ENCODE data around the gene RNU1-3. TPM values are rescaled to one million over a fixed set of nuclear protein-coding genes. Genes with fewer than 3 reads are reported as not detected.
A peak's percentile ranks its signal among the peaks of the same experiment; 100 is the strongest.
"Not testable (repeated sequence)": the region's sequence is repeated elsewhere in the genome, so short reads cannot be mapped to it uniquely, and the experiment has no call there.

Gene RNU1-3
- total and polyA plus RNA-seq, 5 donors from 2014 or later: 23.7 to 3,278 TPM; not detected in 3

- H3K4me1 Mint-ChIP-seq; H3K27me3 ChIP-seq (ENCODE audit: control insufficient read depth, insufficient read depth, low read length); H3K9me3 ChIP-seq (ENCODE audit: control insufficient read depth in 2 of 2, low read length in 2 of 2); H3K4me1 ChIP-seq (ENCODE audit: control insufficient read depth, insufficient read depth, low read length, poor library complexity, severe bottlenecking); H3K36me3 ChIP-seq (ENCODE audit: control insufficient read depth, insufficient read depth, low read length); ATAC-seq (ENCODE audit: low read depth in 2 of 2); H3K36me3 Mint-ChIP-seq; H3K27ac ChIP-seq (ENCODE audit: insufficient read depth, low read length, poor library complexity, severe bottlenecking); H3K4me3 ChIP-seq (ENCODE audit: low read depth, low read length); H3K9me3 Mint-ChIP-seq; H3K27ac Mint-ChIP-seq; DNase-seq; H3K4me3 Mint-ChIP-seq: not testable (repeated sequence)
- H3K27me3 Mint-ChIP-seq: peaks cover 48% of the 10 kb centered on the region
Observed at GRCh38 chr1:16680366-16680765, 13.6 kb upstream of the RNU1-3 start.

- H3K27me3 Mint-ChIP-seq: peaks cover 44% of the 10 kb centered on the region
- H3K27ac ChIP-seq (ENCODE audit: insufficient read depth, low read length, poor library complexity, severe bottlenecking): no peak overlapping the region
- ATAC-seq (ENCODE audit: low read depth in 2 of 2): no peak
- H3K4me1 ChIP-seq (ENCODE audit: control insufficient read depth, insufficient read depth, low read length, poor library complexity, severe bottlenecking): no peaks in the 10 kb centered on the region
- no peaks in the 10 kb centered on the region for H3K36me3 ChIP-seq (ENCODE audit: control insufficient read depth, insufficient read depth, low read length)
- H3K9me3 Mint-ChIP-seq: no peaks in the 10 kb centered on the region
- H3K27me3 ChIP-seq (ENCODE audit: control insufficient read depth, insufficient read depth, low read length): no peaks in the 10 kb centered on the region
- no peak overlapping the region for H3K4me3 ChIP-seq (ENCODE audit: low read depth, low read length)
- DNase-seq: peak in 1 of 3 donors; percentile 16
- H3K36me3 Mint-ChIP-seq: no peaks in the 10 kb centered on the region
- peak overlapping the region in 1 of 4 donors; percentile 26 for H3K4me3 Mint-ChIP-seq
- peaks cover 0 to 7% (median 2%) of the 10 kb centered on the region in 4 donors for H3K4me1 Mint-ChIP-seq
- no peaks in the 10 kb centered on the region for H3K9me3 ChIP-seq (ENCODE audit: control insufficient read depth in 2 of 2, low read length in 2 of 2)
- H3K27ac Mint-ChIP-seq: peak overlapping the region in 1 of 3 donors; percentile 80
Observed at GRCh38 chr1:16677552-16678431, 11.0 kb upstream of the RNU1-3 start.

- H3K4me3 ChIP-seq (ENCODE audit: low read depth, low read length); H3K27me3 ChIP-seq (ENCODE audit: control insufficient read depth, insufficient read depth, low read length); H3K4me3 Mint-ChIP-seq; H3K36me3 ChIP-seq (ENCODE audit: control insufficient read depth, insufficient read depth, low read length); H3K4me1 ChIP-seq (ENCODE audit: control insufficient read depth, insufficient read depth, low read length, poor library complexity, severe bottlenecking); H3K4me1 Mint-ChIP-seq; H3K27ac Mint-ChIP-seq; H3K36me3 Mint-ChIP-seq; H3K9me3 Mint-ChIP-seq; H3K9me3 ChIP-seq (ENCODE audit: control insufficient read depth in 2 of 2, low read length in 2 of 2); H3K27ac ChIP-seq (ENCODE audit: insufficient read depth, low read length, poor library complexity, severe bottlenecking): not testable (repeated sequence)
- H3K27me3 Mint-ChIP-seq: peaks cover 42% of the 10 kb centered on the region
- ATAC-seq (ENCODE audit: low read depth in 2 of 2) (peak in 1 of 2 donors; percentile 37), DNase-seq (peak in 1 of 3 donors; percentile 23)
Observed at GRCh38 chr1:16676661-16677523, 10.1 kb upstream of the RNU1-3 start.

GRCh38 chr1:16675118-16675510 lies 8.4 kb upstream of the RNU1-3 start:
- not testable (repeated sequence) for H3K4me1 Mint-ChIP-seq; H3K4me3 Mint-ChIP-seq; DNase-seq; H3K27ac ChIP-seq (ENCODE audit: insufficient read depth, low read length, poor library complexity, severe bottlenecking); H3K9me3 ChIP-seq (ENCODE audit: control insufficient read depth in 2 of 2, low read length in 2 of 2); H3K36me3 Mint-ChIP-seq; ATAC-seq (ENCODE audit: low read depth in 2 of 2); H3K27me3 ChIP-seq (ENCODE audit: control insufficient read depth, insufficient read depth, low read length); H3K4me1 ChIP-seq (ENCODE audit: control insufficient read depth, insufficient read depth, low read length, poor library complexity, severe bottlenecking); H3K9me3 Mint-ChIP-seq; H3K36me3 ChIP-seq (ENCODE audit: control insufficient read depth, insufficient read depth, low read length); H3K4me3 ChIP-seq (ENCODE audit: low read depth, low read length); H3K27ac Mint-ChIP-seq
- peaks cover 38% of the 10 kb centered on the region for H3K27me3 Mint-ChIP-seq

GRCh38 chr1:16673976-16674375 lies 7.2 kb upstream of the RNU1-3 start:
- not testable (repeated sequence) for ATAC-seq (ENCODE audit: low read depth in 2 of 2); DNase-seq; H3K4me3 ChIP-seq (ENCODE audit: low read depth, low read length); H3K27me3 ChIP-seq (ENCODE audit: control insufficient read depth, insufficient read depth, low read length); H3K36me3 Mint-ChIP-seq; H3K4me3 Mint-ChIP-seq; H3K9me3 ChIP-seq (ENCODE audit: control insufficient read depth in 2 of 2, low read length in 2 of 2); H3K4me1 ChIP-seq (ENCODE audit: control insufficient read depth, insufficient read depth, low read length, poor library complexity, severe bottlenecking); H3K27ac Mint-ChIP-seq; H3K9me3 Mint-ChIP-seq; H3K27ac ChIP-seq (ENCODE audit: insufficient read depth, low read length, poor library complexity, severe bottlenecking); H3K4me1 Mint-ChIP-seq; H3K36me3 ChIP-seq (ENCODE audit: control insufficient read depth, insufficient read depth, low read length)
- peaks cover 27% of the 10 kb centered on the region for H3K27me3 Mint-ChIP-seq

- not testable (repeated sequence) for H3K9me3 Mint-ChIP-seq; H3K27me3 Mint-ChIP-seq; H3K27ac ChIP-seq (ENCODE audit: insufficient read depth, low read length, poor library complexity, severe bottlenecking); H3K4me3 ChIP-seq (ENCODE audit: low read depth, low read length); H3K36me3 Mint-ChIP-seq; H3K27ac Mint-ChIP-seq; DNase-seq; H3K4me1 ChIP-seq (ENCODE audit: control insufficient read depth, insufficient read depth, low read length, poor library complexity, severe bottlenecking); H3K27me3 ChIP-seq (ENCODE audit: control insufficient read depth, insufficient read depth, low read length); H3K36me3 ChIP-seq (ENCODE audit: control insufficient read depth, insufficient read depth, low read length); H3K4me1 Mint-ChIP-seq; H3K9me3 ChIP-seq (ENCODE audit: control insufficient read depth in 2 of 2, low read length in 2 of 2); H3K4me3 Mint-ChIP-seq; ATAC-seq (ENCODE audit: low read depth in 2 of 2)
Observed at GRCh38 chr1:16665836-16666235, 912 bp downstream of the RNU1-3 start.

GRCh38 chr1:16658234-16658633 lies 8.5 kb downstream of the RNU1-3 start:
- not testable (repeated sequence) for ATAC-seq (ENCODE audit: low read depth in 2 of 2); H3K4me1 ChIP-seq (ENCODE audit: control insufficient read depth, insufficient read depth, low read length, poor library complexity, severe bottlenecking); H3K27me3 ChIP-seq (ENCODE audit: control insufficient read depth, insufficient read depth, low read length); H3K4me3 Mint-ChIP-seq; H3K27ac ChIP-seq (ENCODE audit: insufficient read depth, low read length, poor library complexity, severe bottlenecking); H3K27me3 Mint-ChIP-seq; DNase-seq; H3K4me1 Mint-ChIP-seq; H3K4me3 ChIP-seq (ENCODE audit: low read depth, low read length); H3K9me3 ChIP-seq (ENCODE audit: control insufficient read depth in 2 of 2, low read length in 2 of 2); H3K36me3 Mint-ChIP-seq; H3K36me3 ChIP-seq (ENCODE audit: control insufficient read depth, insufficient read depth, low read length); H3K9me3 Mint-ChIP-seq; H3K27ac Mint-ChIP-seq
